Measurements from ENCODE around the gene STX10. TPM values are rescaled to one million over a fixed set of nuclear protein-coding genes. Genes with fewer than 3 reads are reported as not detected.

STX10 gene
- total RNA-seq, 1 experiment from 2014 or later: 43.6 TPM

DNA sequence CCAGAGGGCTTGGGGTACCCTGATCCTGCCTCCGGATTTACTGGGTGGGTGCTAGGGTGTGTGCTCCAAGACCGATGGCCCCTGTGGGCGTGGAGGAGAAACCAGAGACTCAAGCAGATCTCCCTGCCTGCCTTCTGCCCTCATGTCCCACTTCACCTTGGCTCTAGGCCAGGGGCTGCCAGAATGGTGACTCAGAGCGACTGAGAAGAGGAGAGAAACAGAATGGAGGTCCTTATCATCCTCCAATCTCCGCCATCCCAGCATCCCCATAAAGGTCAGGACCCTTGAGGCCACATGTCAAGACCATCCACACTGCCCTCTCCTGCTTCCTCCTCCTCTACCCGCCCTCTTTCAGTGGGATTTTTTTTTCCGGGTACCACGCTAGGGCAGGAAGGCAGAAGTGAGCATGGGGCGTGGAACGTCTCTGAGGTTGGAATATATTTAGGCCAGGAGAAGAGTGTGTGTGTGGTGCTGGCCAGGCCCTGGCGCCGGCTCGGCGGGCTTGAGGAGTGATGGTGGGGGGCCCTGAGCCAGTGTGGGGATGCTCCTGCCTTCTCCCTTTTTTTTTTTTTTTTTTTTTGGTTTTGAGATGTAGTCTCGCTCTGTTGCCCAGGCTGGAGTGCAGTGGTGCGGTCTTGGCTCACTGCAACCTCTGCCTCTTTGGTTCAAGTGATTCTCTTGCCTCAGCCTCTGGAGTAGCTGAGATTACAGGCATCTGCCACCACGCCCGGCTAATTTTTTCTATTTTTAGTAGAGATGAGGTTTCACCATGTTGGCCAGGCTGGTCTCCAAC is 22.4 kb upstream of the STX10 start:
- Histone ChIP-seq H3K27me3 (ENCODE audit: control insufficient read depth, insufficient read depth, low read length) (no peaks in the 10 kb centered on the region), H3K9me3 (ENCODE audit: control insufficient read depth, insufficient read depth, low read depth, low read length) (no peaks in the 10 kb centered on the region), H3K27ac (ENCODE audit: low read length) (peak overlapping the region; percentile 78), H3K4me1 (ENCODE audit: control insufficient read depth, insufficient read depth, low read length) (peaks cover 30% of the 10 kb centered on the region), H3K4me3 (ENCODE audit: low read depth in 2 of 2, low read length in 2 of 2) (no peak overlapping the region), H3K36me3 (ENCODE audit: control insufficient read depth, insufficient read depth, low read length) (no peaks in the 10 kb centered on the region)
- CTCF ChIA-PET: no interaction called here
- no TSS peak for BruUV-seq (replicated peaks)
- ATAC-seq (peak; percentile 22), DNase-seq (ENCODE audit: low read depth, low spot score) (no peak)
- in situ Hi-C loops (cut with HindIII; ENCODE audit: low pct_unique_long_range_greater_than_20kb, low sequenced_read_pairs) (no loop called here), intact Hi-C loops (cut with micrococcal nuclease; ENCODE audit: unreplicated experiment) (no loop called here)
- TF ChIP-seq, protein P1, sequence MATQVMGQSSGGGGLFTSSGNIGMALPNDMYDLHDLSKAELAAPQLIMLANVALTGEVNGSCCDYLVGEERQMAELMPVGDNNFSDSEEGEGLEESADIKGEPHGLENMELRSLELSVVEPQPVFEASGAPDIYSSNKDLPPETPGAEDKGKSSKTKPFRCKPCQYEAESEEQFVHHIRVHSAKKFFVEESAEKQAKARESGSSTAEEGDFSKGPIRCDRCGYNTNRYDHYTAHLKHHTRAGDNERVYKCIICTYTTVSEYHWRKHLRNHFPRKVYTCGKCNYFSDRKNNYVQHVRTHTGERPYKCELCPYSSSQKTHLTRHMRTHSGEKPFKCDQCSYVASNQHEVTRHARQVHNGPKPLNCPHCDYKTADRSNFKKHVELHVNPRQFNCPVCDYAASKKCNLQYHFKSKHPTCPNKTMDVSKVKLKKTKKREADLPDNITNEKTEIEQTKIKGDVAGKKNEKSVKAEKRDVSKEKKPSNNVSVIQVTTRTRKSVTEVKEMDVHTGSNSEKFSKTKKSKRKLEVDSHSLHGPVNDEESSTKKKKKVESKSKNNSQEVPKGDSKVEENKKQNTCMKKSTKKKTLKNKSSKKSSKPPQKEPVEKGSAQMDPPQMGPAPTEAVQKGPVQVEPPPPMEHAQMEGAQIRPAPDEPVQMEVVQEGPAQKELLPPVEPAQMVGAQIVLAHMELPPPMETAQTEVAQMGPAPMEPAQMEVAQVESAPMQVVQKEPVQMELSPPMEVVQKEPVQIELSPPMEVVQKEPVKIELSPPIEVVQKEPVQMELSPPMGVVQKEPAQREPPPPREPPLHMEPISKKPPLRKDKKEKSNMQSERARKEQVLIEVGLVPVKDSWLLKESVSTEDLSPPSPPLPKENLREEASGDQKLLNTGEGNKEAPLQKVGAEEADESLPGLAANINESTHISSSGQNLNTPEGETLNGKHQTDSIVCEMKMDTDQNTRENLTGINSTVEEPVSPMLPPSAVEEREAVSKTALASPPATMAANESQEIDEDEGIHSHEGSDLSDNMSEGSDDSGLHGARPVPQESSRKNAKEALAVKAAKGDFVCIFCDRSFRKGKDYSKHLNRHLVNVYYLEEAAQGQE (IDR thresholded peaks at IDR 0.05; ENCODE audit: insufficient read depth in 1 of 2, low read depth in 2 of 2, low read length in 1 of 2): no peak
- POLR2A ChIA-PET: no interaction called here

- ChIA-PET POLR2A (no interaction called here), CTCF (no interaction called here)
- peak overlapping the region; percentile 31; the same call in 1 of the 2 replicates for H3K27ac ChIP-seq (ENCODE audit: low read length)
- no peaks in the 10 kb centered on the region for H3K9me3 ChIP-seq (ENCODE audit: control insufficient read depth, insufficient read depth, low read depth, low read length)
- H3K4me3 ChIP-seq (ENCODE audit: low read depth in 2 of 2, low read length in 2 of 2): no peak overlapping the region
- no peaks in the 10 kb centered on the region for H3K36me3 ChIP-seq (ENCODE audit: control insufficient read depth, insufficient read depth, low read length)
- in situ Hi-C loops (cut with HindIII; ENCODE audit: low pct_unique_long_range_greater_than_20kb, low sequenced_read_pairs): no loop called here
- TF ChIP-seq POLR2AphosphoS5 (IDR thresholded peaks at IDR 0.05; ENCODE audit: low read depth, low read length) (no peak), SIN3A (IDR thresholded peaks at IDR 0.05; ENCODE audit: borderline replicate concordance, insufficient read depth, low read depth, low read length) (no peak), CTCF (IDR thresholded peaks at IDR 0.05) (no peak), TCF7L2 (IDR thresholded peaks at IDR 0.05; ENCODE audit: low read depth, low read length) (no peak)
- TF ChIP-seq, protein P1 (IDR thresholded peaks at IDR 0.05; ENCODE audit: insufficient read depth in 1 of 2, low read depth in 2 of 2, low read length in 1 of 2): no peak
- no peaks in the 10 kb centered on the region for H3K27me3 ChIP-seq (ENCODE audit: control insufficient read depth, insufficient read depth, low read length)
- DNase-seq (ENCODE audit: low read depth, low spot score): no peak
- intact Hi-C loops (cut with micrococcal nuclease; ENCODE audit: unreplicated experiment): no loop called here
- ATAC-seq: no peak
- peaks cover 34% of the 10 kb centered on the region for H3K4me1 ChIP-seq (ENCODE audit: control insufficient read depth, insufficient read depth, low read length)
- no TSS peak for BruUV-seq (replicated peaks)
Observed at GRCh38 chr19:13171146-13171545, 21.0 kb upstream of the STX10 start.

All from Panc1 (cell line).